ENCODE measurements around the gene DAD1. TPM values are rescaled to one million over a fixed set of nuclear protein-coding genes. Genes with fewer than 3 reads are reported as not detected.

The DAD1 gene
- total RNA-seq, 1 experiment from 2014 or later = 364 TPM

DNA sequence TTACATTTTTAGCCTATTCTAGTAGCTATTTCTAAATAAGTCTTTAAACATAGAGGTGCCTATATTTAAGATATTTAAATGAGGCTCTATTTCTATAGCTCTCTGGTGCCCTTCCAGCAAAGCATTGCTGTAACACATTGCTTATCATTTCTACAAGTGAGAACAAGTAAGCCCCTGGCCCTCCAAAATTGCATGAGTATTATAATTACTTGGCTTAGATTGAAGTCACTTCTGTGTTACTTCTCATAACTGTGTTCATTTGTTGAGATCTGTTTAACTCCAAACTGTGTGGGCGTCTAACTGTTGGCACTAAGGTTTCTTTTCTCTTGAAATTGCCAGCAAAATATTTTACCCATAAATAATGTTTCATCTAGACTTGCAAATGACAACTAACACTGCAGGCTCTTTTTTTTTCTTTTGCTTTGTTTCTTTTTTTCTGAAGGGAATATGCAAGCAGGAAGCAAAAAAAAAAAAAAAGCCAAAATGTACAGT, 66.5 kb downstream of the DAD1 start:
- no peak for DNase-seq (ENCODE audit: extremely low read depth, low read depth)

DNA sequence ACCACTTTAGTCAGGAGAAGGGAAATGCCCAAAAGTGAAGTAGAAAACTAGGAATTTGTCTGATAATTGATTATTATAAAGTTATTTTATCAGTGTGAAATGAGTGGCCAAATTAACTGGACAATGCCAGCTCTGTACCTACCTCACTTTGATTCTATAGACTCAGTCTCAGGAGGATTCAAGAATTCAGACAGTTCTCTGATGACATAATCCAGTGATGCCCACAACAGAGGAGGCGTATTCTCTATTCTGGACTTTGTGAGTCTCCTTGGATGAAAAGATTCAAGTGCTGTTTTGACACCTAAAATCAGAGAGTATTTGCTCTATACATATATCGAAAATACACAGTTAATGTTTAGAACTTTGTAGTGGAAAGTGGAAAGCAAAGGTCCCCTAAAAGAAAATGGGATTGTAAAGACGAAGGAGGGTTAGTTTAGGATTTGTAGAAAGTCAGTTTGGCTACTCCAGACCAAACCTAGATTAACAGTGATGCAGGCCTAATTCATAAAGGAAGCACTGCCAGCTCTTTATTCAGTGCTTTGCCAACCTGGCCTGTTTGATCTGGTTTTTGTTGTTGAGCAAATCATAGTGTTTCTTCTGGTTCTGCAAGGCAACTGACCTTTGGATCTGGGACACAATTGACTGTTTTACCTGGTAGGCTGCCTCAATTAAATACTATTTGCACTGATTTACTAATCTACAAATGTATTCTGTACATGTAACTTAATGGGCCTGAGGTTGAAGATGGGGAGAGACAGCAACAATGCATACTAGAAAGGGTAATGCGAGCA, 67.4 kb downstream of the DAD1 start:
- DNase-seq (ENCODE audit: extremely low read depth, low read depth) = no peak

GRCh38 chr14:22520796-22521195, 68.2 kb downstream of the DAD1 start:
- no peak for DNase-seq (ENCODE audit: extremely low read depth, low read depth)

GRCh38 chr14:22519877-22520685, 68.9 kb downstream of the DAD1 start:
- DNase-seq (ENCODE audit: extremely low read depth, low read depth) = no peak

DNA sequence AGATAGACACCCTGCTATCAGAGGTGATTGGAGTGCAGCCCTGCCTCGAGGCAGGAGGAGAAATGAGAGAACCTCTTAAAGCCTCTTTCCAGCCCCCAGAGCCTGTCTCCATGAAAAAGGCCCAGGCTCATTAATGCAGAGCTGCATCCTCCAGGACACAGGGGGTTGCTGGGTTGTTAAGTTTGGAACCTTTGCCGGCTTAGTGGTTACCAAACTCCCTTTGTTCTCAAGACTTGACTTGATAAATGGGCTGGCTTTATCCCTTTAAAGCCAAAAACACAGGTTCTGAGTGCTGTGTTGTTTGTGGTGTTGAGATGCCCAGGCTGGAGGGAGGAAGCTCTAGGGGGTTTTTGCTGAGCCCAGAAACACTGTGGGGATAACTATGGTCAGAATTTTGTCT, 71.0 kb downstream of the DAD1 start:
- DNase-seq (ENCODE audit: extremely low read depth, low read depth) = no peak

- no peak for DNase-seq (ENCODE audit: extremely low read depth, low read depth)
These were observed 71.8 kb downstream of the DAD1 start for GRCh38 chr14:22517117-22517720.

DNA sequence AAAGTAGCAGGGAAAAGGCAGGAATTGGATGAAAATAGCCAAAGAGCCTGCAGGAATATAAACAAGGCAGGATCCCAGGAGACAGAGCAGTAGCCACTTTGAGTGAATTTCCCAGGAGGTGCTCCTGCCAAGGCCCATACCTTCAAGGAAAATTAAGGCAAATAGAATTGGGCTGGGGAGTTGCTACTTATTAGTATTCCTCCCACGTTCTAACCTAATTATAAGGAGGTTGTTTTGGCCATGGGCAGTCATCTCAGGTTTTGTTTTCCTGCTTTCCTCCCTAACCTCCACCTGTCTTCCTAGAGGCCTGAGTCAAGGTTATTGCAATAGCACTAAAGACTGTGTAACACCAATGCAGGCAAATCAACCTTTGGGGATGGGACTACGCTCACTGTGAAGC, 73.1 kb downstream of the DAD1 start:
- DNase-seq (ENCODE audit: extremely low read depth, low read depth) = no peak

Small RNA genes within 50 kb of the gene (small RNA-seq; reads per million reads assigned to genes)
- gene TRAJ1 (0 reads per million in 2 experiments), gene TRAJ10 (0 reads per million in 2 experiments), gene TRAJ11 (0 reads per million in 2 experiments), gene TRAJ12 (0 reads per million in 2 experiments), gene TRAJ13 (0 reads per million in 2 experiments), gene TRAJ14 (0 reads per million in 2 experiments), gene TRAJ16 (0 reads per million in 2 experiments), gene TRAJ17 (0 reads per million in 2 experiments), gene TRAJ18 (0 reads per million in 2 experiments), gene TRAJ19 (0 reads per million in 2 experiments), gene TRAJ2 (0 reads per million in 2 experiments), gene TRAJ20 (0 reads per million in 2 experiments), gene TRAJ21 (0 reads per million in 2 experiments), gene TRAJ22 (0 reads per million in 2 experiments), gene TRAJ23 (0 reads per million in 2 experiments), gene TRAJ24 (0 reads per million in 2 experiments), gene TRAJ25 (0 reads per million in 2 experiments), gene TRAJ26 (0 reads per million in 2 experiments), gene TRAJ27 (0 reads per million in 2 experiments), gene TRAJ28 (0 reads per million in 2 experiments), gene TRAJ3 (0 reads per million in 2 experiments), gene TRAJ4 (0 reads per million in 2 experiments), gene TRAJ5 (0 reads per million in 2 experiments), gene TRAJ6 (0 reads per million in 2 experiments), gene TRAJ7 (0 reads per million in 2 experiments), gene TRAJ8 (0 reads per million in 2 experiments), gene TRAJ9 (0 reads per million in 2 experiments)

Other genes starting within 250 kb of the DAD1 start
- gene ABHD4, start 9.1 kb upstream of the DAD1 start, total RNA-seq (2014; rRNA removed; shearing (Covaris generic)) = 39.3 and 39.7 TPM in 2 replicates
- gene OR6J1, start 55.1 kb upstream of the DAD1 start, total RNA-seq (2014; rRNA removed; shearing (Covaris generic)) = not detected in 2 replicates
- gene OXA1L, start 177.5 kb upstream of the DAD1 start, total RNA-seq (2014; rRNA removed; shearing (Covaris generic)) = 175 and 189 TPM in 2 replicates
- gene SLC7A7, start 226.2 kb upstream of the DAD1 start, total RNA-seq (2014; rRNA removed; shearing (Covaris generic)) = 1.1 TPM in 1 of 2 replicates, not detected in the other
- 58.9 and 68.9 TPM in 2 replicates for gene MRPL52, start 240.7 kb upstream of the DAD1 start, total RNA-seq (2014; rRNA removed; shearing (Covaris generic))
- gene MMP14, start 247.4 kb upstream of the DAD1 start, total RNA-seq (2014; rRNA removed; shearing (Covaris generic)) = 0.30 and 0.89 TPM in 2 replicates

All from NCI-H460 (cell line).